SK-N-SH treated with all-trans-retinoic acid at 6 μM for 48 hours (cell line): ENCODE measurements around the gene RBM10.

Experiments
- ATAC-seq: fragments of 200-7000 bp; cut with Tn5 transposase; 3 replicates; pipeline ENCODE4 v1.9.1; 2020; ENCODE audit warnings: mild to moderate bottlenecking, moderate library complexity
- ARNTL ChIP-seq: fragments of 450-650 bp; formaldehyde crosslinking; IDR thresholded peaks from 2 replicates; pipeline ENCODE4 v1.5.0; 2020; ENCODE audit warnings: low read depth, mild to moderate bottlenecking, moderate library complexity, borderline replicate concordance
- BACH2 ChIP-seq: fragments of 250-450 bp; sonication (Bioruptor Pico); IDR thresholded peaks from 2 replicates; pipeline ENCODE4 v1.9.0; 2021; ENCODE audit warnings: mild to moderate bottlenecking, borderline replicate concordance
- CSDC2 ChIP-seq: fragments of 250-450 bp; sonication (Bioruptor Pico); IDR thresholded peaks from 2 replicates; pipeline ENCODE4 v1.5.0; 2020; ENCODE audit warnings: mild to moderate bottlenecking, moderate library complexity
- CSRNP3 ChIP-seq: fragments of 250-450 bp; sonication (Bioruptor Pico); IDR thresholded peaks from 2 replicates; pipeline ENCODE4 v1.5.1; 2021; ENCODE audit warnings: mild to moderate bottlenecking, moderate library complexity
- GLIS3 ChIP-seq: fragments of 250-450 bp; sonication (Bioruptor Pico); IDR thresholded peaks from 2 replicates; pipeline ENCODE4 v1.5.0; 2020; ENCODE audit warnings: mild to moderate bottlenecking, moderate library complexity
- OSR1 ChIP-seq: fragments of 250-450 bp; sonication (Bioruptor Pico); IDR thresholded peaks from 2 replicates; pipeline ENCODE4 v1.8.0; 2022; ENCODE audit warnings: moderate library complexity, mild to moderate bottlenecking, inconsistent platforms
- PATZ1 ChIP-seq: fragments of 250-450 bp; sonication (Bioruptor Pico); IDR thresholded peaks from 2 replicates; pipeline ENCODE4 v1.8.0; 2020; ENCODE audit warnings: mild to moderate bottlenecking, moderate library complexity, borderline replicate concordance
- PPARA ChIP-seq: fragments of 250-450 bp; sonication (Bioruptor Pico); IDR thresholded peaks from 2 replicates; pipeline ENCODE4 v1.5.0; 2020; ENCODE audit warnings: mild to moderate bottlenecking, borderline replicate concordance
- RARB ChIP-seq: fragments of 250-450 bp; sonication (Bioruptor Pico); IDR thresholded peaks from 2 replicates; pipeline ENCODE4 v1.8.0; 2021; ENCODE audit warnings: mild to moderate bottlenecking, moderate library complexity
- SNAI2 ChIP-seq: fragments of 250-450 bp; sonication (Bioruptor Pico); IDR thresholded peaks from 2 replicates; pipeline ENCODE4 v1.5.0; 2020; ENCODE audit warnings: mild to moderate bottlenecking, moderate library complexity
- TCF4 ChIP-seq: fragments of 250-450 bp; sonication (Bioruptor Pico); IDR thresholded peaks from 2 replicates; pipeline ENCODE4 v1.8.0; 2021; ENCODE audit warnings: mild to moderate bottlenecking, moderate library complexity, borderline replicate concordance
- TOX ChIP-seq: fragments of 250-450 bp; sonication (Bioruptor Pico); IDR thresholded peaks from 2 replicates; pipeline ENCODE4 v1.8.0; 2021; ENCODE audit warnings: mild to moderate bottlenecking, moderate library complexity, borderline replicate concordance
- TSHZ2 ChIP-seq: fragments of 250-450 bp; sonication (Bioruptor Pico); IDR thresholded peaks from 2 replicates; pipeline ENCODE4 v1.5.0; 2020; ENCODE audit warnings: mild to moderate bottlenecking, moderate library complexity
- ZC3H10 ChIP-seq: fragments of 250-450 bp; sonication (Bioruptor Pico); IDR thresholded peaks from 2 replicates; pipeline ENCODE4 v1.5.1; 2021; ENCODE audit warnings: mild to moderate bottlenecking, moderate library complexity
- ZFP30 ChIP-seq: fragments of 450-650 bp; formaldehyde crosslinking; IDR thresholded peaks from 2 replicates; pipeline ENCODE4 v1.5.0; 2022; ENCODE audit warnings: mild to moderate bottlenecking, moderate library complexity
- ZNF565 ChIP-seq: fragments of 450-650 bp; formaldehyde crosslinking; conservative IDR thresholded peaks from 2 replicates; pipeline ENCODE4 v1.5.0; 2020; ENCODE audit warnings: low read depth, mild to moderate bottlenecking, moderate library complexity
- ZNF70 ChIP-seq: fragments of 450-650 bp; formaldehyde crosslinking; IDR thresholded peaks from 2 replicates; pipeline ENCODE4 v1.5.0; 2020; ENCODE audit warnings: mild to moderate bottlenecking, moderate library complexity
- ZNF8 ChIP-seq: fragments of 450-650 bp; formaldehyde crosslinking; IDR thresholded peaks from 2 replicates; pipeline ENCODE4 v1.5.0; 2020; ENCODE audit warnings: mild to moderate bottlenecking, moderate library complexity

RBM10 gene

GRCh38 chrX:47228550-47229270 is 83.7 kb downstream of the RBM10 start:
- no peak for ATAC-seq
- no peak for TF ChIP-seq ZNF70
- TF ChIP-seq SNAI2 (CRISPR knock-in tag), result no peak
- TF ChIP-seq ZC3H10 (CRISPR knock-in tag), result no peak
- TF ChIP-seq ZNF565 (CRISPR knock-in tag), result no peak
- TF ChIP-seq TCF4 (CRISPR knock-in tag), result no peak
- no peak for TF ChIP-seq PATZ1 (CRISPR knock-in tag)
- no peak for TF ChIP-seq TSHZ2 (CRISPR knock-in tag)
- no peak for TF ChIP-seq GLIS3 (CRISPR knock-in tag)
- TF ChIP-seq ARNTL (CRISPR knock-in tag), result no peak
- no peak for TF ChIP-seq CSRNP3
- no peak for TF ChIP-seq BACH2 (CRISPR knock-in tag)
- TF ChIP-seq OSR1 (CRISPR knock-in tag), result no peak
- no peak for TF ChIP-seq ZNF8 (CRISPR knock-in tag)

GRCh38 chrX:47229427-47229826 is 84.4 kb downstream of the RBM10 start:
- ATAC-seq, result no peak
- TF ChIP-seq PPARA (CRISPR knock-in tag) (no peak), ZNF8 (CRISPR knock-in tag) (no peak), ZNF565 (CRISPR knock-in tag) (no peak), OSR1 (CRISPR knock-in tag) (no peak), RARB (no peak), ZFP30 (CRISPR knock-in tag) (no peak), CSDC2 (CRISPR knock-in tag) (no peak), ARNTL (CRISPR knock-in tag) (no peak)

GRCh38 chrX:47230136-47230868 is 85.3 kb downstream of the RBM10 start:
- no peak for ATAC-seq
- TF ChIP-seq ZNF70 (no peak), CSRNP3 (no peak), ZC3H10 (CRISPR knock-in tag) (no peak), TSHZ2 (CRISPR knock-in tag) (no peak), ZFP30 (CRISPR knock-in tag) (no peak), CSDC2 (CRISPR knock-in tag) (no peak), ZNF8 (CRISPR knock-in tag) (no peak), TCF4 (CRISPR knock-in tag) (no peak), TOX (CRISPR knock-in tag) (no peak)
